Upper lobe of left lung (tissue), 6 donors: ENCODE results near the gene AGFG2. TPM values are rescaled to one million over a fixed set of nuclear protein-coding genes. Genes with fewer than 3 reads are reported as not detected.

Experiments
- ATAC-seq, 2 donors: fragments of 200-7000 bp; cut with Tn5 transposase; one replicate each; pipeline ENCODE4 v1.9.1; 2022; ENCODE audit warnings: mild to moderate bottlenecking in 2 of 2, moderate library complexity in 2 of 2; ENCODE audit not compliant: low FRiP score in 2 of 2
- DNase-seq, 2 donors: peaks; one replicate each; pipeline ENCODE4 v3.0.0-alpha.2; 2019 to 2020
- H3K27ac ChIP-seq, 4 donors: fragments of 200-600 bp; sonication (generic); one replicate each; pipeline ENCODE4 v1.5.1; 2016 to 2019
- H3K27me3 ChIP-seq, 4 donors: fragments of 200-600 bp; sonication (generic); one replicate each; pipeline ENCODE4 v1.5.1; 2017 to 2019
- H3K36me3 ChIP-seq, 4 donors: fragments of 200-600 bp; sonication (generic); one replicate each; pipeline ENCODE4 v1.5.1; 2016 to 2019
- H3K4me1 ChIP-seq, 4 donors: fragments of 200-600 bp; sonication (generic); one replicate each; pipeline ENCODE4 v1.5.1; 2018 to 2019
- H3K4me3 ChIP-seq, 4 donors: fragments of 200-600 bp; sonication (generic); one replicate each; pipeline ENCODE4 v1.5.1; 2017 to 2019; ENCODE audit warnings: mild to moderate bottlenecking in 2 of 4, moderate library complexity in 1 of 4
- H3K9me3 ChIP-seq, 4 donors: fragments of 200-600 bp; sonication (generic); one replicate each; pipeline ENCODE4 v1.5.1; 2018 to 2019
- EP300 ChIP-seq, 4 donors: sonication (generic); formaldehyde crosslinking; IDR thresholded peaks; one replicate each; pipeline ENCODE4 v1.5.1; 2017; ENCODE audit warnings: antibody characterized with exemption in 4 of 4, control low read depth in 2 of 4
- POLR2A ChIP-seq, 4 donors: fragments of 450-650 bp; IDR thresholded peaks; one replicate each; pipeline ENCODE4 v1.5.1; 2016 to 2017; ENCODE audit warnings: antibody characterized with exemption in 4 of 4, mild to moderate bottlenecking in 2 of 4
- POLR2AphosphoS5 ChIP-seq, 2 donors: sonication (generic); formaldehyde crosslinking; IDR thresholded peaks; one replicate each; pipeline ENCODE4 v1.5.1; 2017; ENCODE audit warnings: antibody characterized with exemption in 2 of 2
- WGBS, 2 donors: methylation state at CpG; one replicate each; pipeline ENCODE4 v1.1.5; 2017 to 2018; 5-methylcytosine and 5-hydroxymethylcytosine counted together
- total RNA-seq, 6 donors: library from RNA; depleted of rRNA in 4 of 6; stranded (reverse); fragments of >200 nt in 4 of 6; gene quantifications; one replicate each; pipeline versions ENCODE4 v1.1.0 to v1.2.1, GENCODE V29; 2016 to 2021
- TF ChIP-seq, protein P1 (sequence below), 6 experiments: fragments of 450-650 bp in 4 of 6; fragments of 200-600 bp in 2 of 6; sonication (generic) in 2 of 6; IDR thresholded peaks; one replicate each; pipeline ENCODE4 v1.5.1; 2016 to 2019; ENCODE audit warnings: antibody characterized with exemption in 6 of 6
- donor health status: DM: no; HTN: no; CAD: no; lungs with moderate emphysema.
- donor health status: DM: no; HTN: yes; CAD: no; lungs with severe emphysema.

Gene AGFG2
- total RNA-seq, 6 donors from 2014 or later, result 14.3 to 33.1 (median 20.4) TPM

DNA sequence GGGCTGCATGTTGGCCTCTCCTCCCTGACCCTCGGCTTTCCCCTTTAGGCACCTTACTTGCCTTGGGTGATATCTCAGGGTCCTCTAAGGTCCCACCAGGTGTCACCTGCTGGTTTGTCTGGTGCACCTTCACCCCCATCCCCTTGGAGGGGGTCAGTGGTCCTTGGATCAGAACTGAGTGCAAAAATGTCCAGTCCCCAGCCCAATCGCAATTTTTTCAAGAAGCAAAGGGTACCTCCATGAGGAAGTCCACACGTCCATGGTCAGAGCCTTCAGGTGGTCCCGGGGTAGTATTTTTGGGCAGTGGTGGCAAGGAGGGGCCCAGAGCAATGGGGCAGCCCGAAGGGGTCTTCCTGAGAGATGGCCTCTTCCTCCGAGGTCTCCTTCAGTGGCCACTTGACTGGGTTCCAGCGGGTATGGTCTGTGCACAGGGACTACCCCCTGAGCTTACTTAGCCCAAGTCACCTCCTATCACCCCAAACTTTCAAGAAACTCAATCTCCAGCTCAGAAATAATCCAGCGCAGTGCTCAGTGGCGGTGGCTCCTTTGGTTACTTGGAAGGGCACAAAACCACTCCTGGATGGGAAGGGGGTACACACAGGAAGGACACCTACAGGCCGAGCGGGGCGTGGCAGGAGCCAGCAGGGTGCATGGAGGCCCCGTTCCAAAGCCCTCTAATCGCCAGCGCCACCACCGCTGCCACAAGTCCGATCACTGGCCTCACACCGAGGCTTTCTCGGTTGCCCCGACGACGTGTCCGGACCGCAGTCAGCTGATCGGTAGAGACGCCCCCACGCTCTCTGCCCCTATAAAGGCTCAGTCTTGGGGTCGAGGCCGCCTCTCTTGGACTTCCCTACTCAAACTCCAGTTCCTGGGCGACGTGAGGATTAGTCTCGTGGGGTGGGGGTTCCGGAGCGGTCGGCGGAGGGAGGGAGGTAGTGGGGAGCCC, 30.2 kb downstream of the AGFG2 start:
- Histone ChIP-seq H3K4me1 (peaks cover 13 to 32% (median 18%) of the 10 kb centered on the region in 4 donors), H3K27me3 (no peaks in the 10 kb centered on the region), H3K36me3 (peaks cover 4 to 24% (median 16%) of the 10 kb centered on the region in 4 donors), H3K27ac (peak overlapping the region in 2 of 4 donors; percentile 62 to 73), H3K4me3 (peak overlapping the region in 3 of 4 donors; percentile 33 to 48 (median 44)), H3K9me3 (no peaks in the 10 kb centered on the region)
- ATAC-seq (peak; percentile 3 to 59), DNase-seq (peak; percentile 77 to 87)
- WGBS, 2 donors, result 28 to 68% methylated on average over 8 to 34 of the region's 36 CpGs
- no peak for TF ChIP-seq EP300 (IDR thresholded peaks at IDR 0.05)
- TF ChIP-seq, protein P1, sequence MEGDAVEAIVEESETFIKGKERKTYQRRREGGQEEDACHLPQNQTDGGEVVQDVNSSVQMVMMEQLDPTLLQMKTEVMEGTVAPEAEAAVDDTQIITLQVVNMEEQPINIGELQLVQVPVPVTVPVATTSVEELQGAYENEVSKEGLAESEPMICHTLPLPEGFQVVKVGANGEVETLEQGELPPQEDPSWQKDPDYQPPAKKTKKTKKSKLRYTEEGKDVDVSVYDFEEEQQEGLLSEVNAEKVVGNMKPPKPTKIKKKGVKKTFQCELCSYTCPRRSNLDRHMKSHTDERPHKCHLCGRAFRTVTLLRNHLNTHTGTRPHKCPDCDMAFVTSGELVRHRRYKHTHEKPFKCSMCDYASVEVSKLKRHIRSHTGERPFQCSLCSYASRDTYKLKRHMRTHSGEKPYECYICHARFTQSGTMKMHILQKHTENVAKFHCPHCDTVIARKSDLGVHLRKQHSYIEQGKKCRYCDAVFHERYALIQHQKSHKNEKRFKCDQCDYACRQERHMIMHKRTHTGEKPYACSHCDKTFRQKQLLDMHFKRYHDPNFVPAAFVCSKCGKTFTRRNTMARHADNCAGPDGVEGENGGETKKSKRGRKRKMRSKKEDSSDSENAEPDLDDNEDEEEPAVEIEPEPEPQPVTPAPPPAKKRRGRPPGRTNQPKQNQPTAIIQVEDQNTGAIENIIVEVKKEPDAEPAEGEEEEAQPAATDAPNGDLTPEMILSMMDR (IDR thresholded peaks at IDR 0.05), result peak; percentile 36 to 57 (median 50)

DNA sequence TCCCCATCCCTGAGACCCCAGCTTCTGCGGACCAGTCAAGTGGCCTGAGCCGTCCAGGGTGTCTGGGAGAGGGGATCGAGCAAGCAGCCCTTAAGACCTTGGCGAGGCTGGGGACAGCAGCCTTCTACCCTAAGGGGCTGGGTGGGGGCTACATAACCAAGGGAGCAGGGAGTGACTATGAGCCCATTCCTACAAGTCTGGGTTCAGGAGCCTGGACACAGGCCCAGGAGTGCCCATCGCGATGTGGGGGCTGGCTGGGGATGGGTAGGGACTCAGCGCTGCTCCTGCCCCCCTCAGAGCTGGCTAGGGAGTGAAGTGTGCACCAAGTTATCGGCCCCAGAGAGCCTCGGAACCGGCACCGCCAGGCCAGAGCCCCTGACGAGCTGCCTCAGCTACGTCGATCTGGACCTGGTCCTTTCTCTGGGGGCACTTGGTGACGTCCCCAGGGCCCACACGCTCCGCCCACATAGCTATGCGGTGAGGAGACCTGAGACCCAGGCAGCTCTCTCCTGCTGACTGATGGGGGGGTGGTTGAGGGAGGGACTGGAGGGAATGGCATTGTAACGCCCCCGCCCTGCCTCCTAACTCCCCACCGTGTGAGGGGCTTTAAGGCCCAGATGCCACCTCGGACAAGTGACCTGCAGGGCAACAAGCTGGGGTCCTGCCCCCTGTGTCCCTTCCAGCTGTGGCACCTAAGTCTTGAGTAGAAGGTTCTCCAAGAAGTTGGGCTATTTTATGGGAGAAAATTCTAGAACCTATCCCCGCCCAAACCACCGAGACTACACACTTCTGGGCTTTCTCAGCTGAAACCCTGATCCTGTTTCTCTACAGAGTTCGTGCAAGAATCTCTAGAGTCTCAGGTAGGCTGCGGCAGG, 32.2 kb downstream of the AGFG2 start:
- no peak for DNase-seq
- H3K36me3 ChIP-seq, result peaks cover 16 to 40% (median 36%) of the 10 kb centered on the region in 4 donors
- no peaks in the 10 kb centered on the region for H3K27me3 ChIP-seq
- no peak overlapping the region for H3K4me3 ChIP-seq
- peaks cover 13 to 32% (median 18%) of the 10 kb centered on the region in 4 donors for H3K4me1 ChIP-seq
- 78 to 86% methylated on average over 19 to 26 of the region's 26 CpGs for WGBS, 2 donors
- no peak for ATAC-seq
- H3K9me3 ChIP-seq, result no peaks in the 10 kb centered on the region
- no peak for TF ChIP-seq POLR2AphosphoS5 (IDR thresholded peaks at IDR 0.05)
- no peak overlapping the region for H3K27ac ChIP-seq

DNA sequence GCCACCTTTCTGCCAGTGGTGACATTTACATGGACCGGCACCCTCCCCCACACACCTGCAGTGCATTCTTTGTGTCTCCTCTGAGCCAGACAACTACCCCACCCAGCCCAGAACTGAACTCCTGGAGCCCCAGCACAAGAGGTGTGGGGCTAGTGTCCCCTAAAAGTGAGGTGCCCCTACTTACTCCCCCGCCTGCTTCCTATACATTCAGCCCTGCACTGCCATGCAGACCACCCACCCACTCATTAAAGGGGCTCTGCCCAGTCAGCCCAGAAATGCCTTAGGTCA, 32.8 kb downstream of the AGFG2 start:
- peaks cover 22 to 46% (median 42%) of the 10 kb centered on the region in 4 donors for H3K36me3 ChIP-seq
- no peak overlapping the region for H3K4me3 ChIP-seq
- ATAC-seq, result no peak
- H3K27ac ChIP-seq, result no peak overlapping the region
- no peaks in the 10 kb centered on the region for H3K27me3 ChIP-seq
- no peaks in the 10 kb centered on the region for H3K9me3 ChIP-seq
- 80 to 95% methylated on average over 1 to 2 of the region's 2 CpGs for WGBS, 2 donors
- no peak for DNase-seq
- peaks cover 13 to 32% (median 18%) of the 10 kb centered on the region in 4 donors for H3K4me1 ChIP-seq
- no peak for TF ChIP-seq POLR2AphosphoS5 (IDR thresholded peaks at IDR 0.05)
- no peak for TF ChIP-seq EP300 (IDR thresholded peaks at IDR 0.05)
- TF ChIP-seq, protein P1 (IDR thresholded peaks at IDR 0.05), result no peak
- TF ChIP-seq POLR2A (IDR thresholded peaks at IDR 0.05), result no peak

DNA sequence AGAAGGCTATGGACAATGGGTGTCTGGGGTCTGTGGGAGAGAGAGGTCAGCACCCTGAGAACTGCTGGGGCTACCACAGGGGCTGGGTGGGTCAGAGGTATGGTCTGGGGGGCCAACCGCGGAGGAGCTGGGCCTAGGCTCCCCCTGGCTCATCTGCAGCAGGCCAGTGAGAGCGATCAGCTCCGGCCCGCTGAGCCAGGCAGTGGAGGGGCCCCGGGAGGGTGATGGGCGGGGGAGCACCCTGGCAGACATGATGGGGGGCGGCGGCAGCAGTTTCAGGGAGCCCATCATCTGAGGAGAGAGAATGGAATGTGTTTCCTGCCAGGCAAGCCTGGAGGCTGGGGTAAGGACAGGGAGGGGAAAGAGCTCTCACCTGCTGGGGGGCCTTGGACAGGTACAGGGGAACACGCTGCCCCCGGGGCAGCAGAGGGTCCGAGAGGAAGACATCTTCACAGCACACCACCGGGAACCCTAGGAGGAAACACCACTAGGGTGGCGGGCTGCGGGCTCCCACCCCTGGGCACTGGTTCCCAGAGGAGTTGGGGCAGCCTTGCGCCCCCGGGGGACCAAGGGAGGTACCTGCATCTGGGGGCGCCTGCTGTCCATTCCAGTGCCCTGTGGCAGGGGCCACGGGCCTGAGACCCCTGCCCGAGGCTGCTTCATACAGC, 33.4 kb downstream of the AGFG2 start:
- Histone ChIP-seq H3K36me3 (peaks cover 27 to 53% (median 48%) of the 10 kb centered on the region in 4 donors), H3K27me3 (no peaks in the 10 kb centered on the region), H3K4me1 (peaks cover 13 to 32% (median 18%) of the 10 kb centered on the region in 4 donors), H3K9me3 (no peaks in the 10 kb centered on the region), H3K4me3 (no peak overlapping the region), H3K27ac (no peak overlapping the region)
- DNase-seq (no peak), ATAC-seq (no peak)
- WGBS, 2 donors, result 72 to 87% methylated on average over 15 to 19 of the region's 20 CpGs
- TF ChIP-seq EP300 (IDR thresholded peaks at IDR 0.05), result no peak
- no peak for TF ChIP-seq POLR2AphosphoS5 (IDR thresholded peaks at IDR 0.05)

DNA sequence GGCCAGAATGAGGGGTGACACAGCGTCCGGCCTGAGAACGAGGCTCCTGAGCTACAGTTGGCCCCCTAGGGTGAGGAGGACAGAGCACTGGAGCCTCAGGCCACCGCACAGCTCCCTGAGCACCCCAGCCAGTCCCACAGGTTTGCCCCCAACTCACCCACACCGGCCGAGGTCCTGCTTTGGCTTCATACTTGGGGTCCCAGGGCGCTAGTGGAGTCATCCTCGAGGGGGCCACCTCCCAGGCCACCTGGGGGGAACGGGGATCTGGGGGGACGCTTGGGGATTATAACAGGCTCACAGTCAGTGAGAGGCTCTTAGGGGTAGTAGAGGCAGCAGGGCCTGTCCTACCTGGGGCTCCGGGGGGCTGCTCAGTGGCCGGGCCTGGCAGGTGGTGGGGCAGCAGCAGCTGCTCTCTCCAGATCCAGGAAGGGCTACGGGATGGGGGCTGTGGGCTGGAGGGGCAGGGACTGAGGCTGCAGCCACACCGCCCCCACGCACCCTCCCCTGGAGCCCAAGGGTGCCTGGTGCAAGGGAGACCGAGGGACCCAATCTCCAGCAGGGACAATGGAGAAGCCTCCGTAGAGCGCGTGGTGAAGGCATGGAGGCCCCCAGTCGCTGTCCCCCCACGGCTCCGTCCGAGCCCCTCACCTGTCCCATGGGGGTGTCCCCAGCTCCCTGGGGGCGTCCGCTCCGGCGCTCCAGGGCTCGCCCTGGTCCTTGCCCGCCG, 34.1 kb downstream of the AGFG2 start:
- DNase-seq (no peak), ATAC-seq (no peak)
- H3K27ac ChIP-seq, result no peak overlapping the region
- no peak for TF ChIP-seq POLR2A (IDR thresholded peaks at IDR 0.05)
- no peak for TF ChIP-seq EP300 (IDR thresholded peaks at IDR 0.05)
- TF ChIP-seq, protein P1 (IDR thresholded peaks at IDR 0.05), result no peak
- no peak for TF ChIP-seq POLR2AphosphoS5 (IDR thresholded peaks at IDR 0.05)
- no peaks in the 10 kb centered on the region for H3K27me3 ChIP-seq
- WGBS, 2 donors, result 97% methylated on average over 10 to 18 of the region's 30 CpGs
- peaks cover 13 to 25% (median 17%) of the 10 kb centered on the region in 4 donors for H3K4me1 ChIP-seq
- H3K4me3 ChIP-seq, result no peak overlapping the region
- H3K36me3 ChIP-seq, result peaks cover 34 to 60% (median 55%) of the 10 kb centered on the region in 4 donors
- H3K9me3 ChIP-seq, result no peaks in the 10 kb centered on the region
